IMR-90 (cell line): Measurements from ENCODE around the gene MLEC. TPM values are rescaled to one million over a fixed set of nuclear protein-coding genes. Genes with fewer than 3 reads are reported as not detected.

ENCODE experiments used
- ATAC-seq: fragments of 200-7000 bp; cut with Tn5 transposase; 2 replicates; pipeline ENCODE4 v1.9.1; 2020; ENCODE audit warnings: low read depth, mild to moderate bottlenecking, moderate library complexity
- BruUV-seq: library from RNA; stranded (reverse); fragments of 400-500 nt; replicated peaks from 2 replicates; lab custom pipeline; 2021; lab: Mats Ljungman, UMichigan
- CTCF ChIA-PET: fragments of 300-600 bp; formaldehyde crosslinking; extraction: SDS; loops from one replicate; lab custom pipeline; 2021; ENCODE audit warnings: antibody characterized with exemption; lab: Yijun Ruan, JAX
- POLR2A ChIA-PET: fragments of 300-600 bp; sonication (Branson Sonifier 250); formaldehyde crosslinking; loops from one replicate; lab custom pipeline; 2022; ENCODE audit warnings: antibody characterized with exemption; ENCODE audit not compliant: unreplicated experiment; lab: Charles Lee
- DNase-seq: peaks from one replicate; pipeline ENCODE4 v3.0.0; 2013
- H2AFZ ChIP-seq: replicated peaks from 2 replicates; pipeline ENCODE3; 2013; ENCODE audit warnings: low read length, mild to moderate bottlenecking; ENCODE audit not compliant: poor library complexity
- H2AK5ac ChIP-seq: 2 replicates; pipeline ENCODE4 v1.6.1; 2013; ENCODE audit warnings: low read depth, low read length, inconsistent platforms
- H2AK9ac ChIP-seq: replicated peaks from 2 replicates; pipeline ENCODE3; 2013; ENCODE audit warnings: mild to moderate bottlenecking, low read depth, low read length, moderate library complexity; ENCODE audit not compliant: poor library complexity
- H2BK120ac ChIP-seq: 2 replicates; pipeline ENCODE4 v1.6.1; 2013; ENCODE audit warnings: low read depth, low read length, inconsistent platforms
- H2BK15ac ChIP-seq: 3 replicates; pipeline ENCODE4 v1.6.1; 2013; ENCODE audit warnings: low read depth, low read length, inconsistent platforms
- H2BK20ac ChIP-seq: 2 replicates; pipeline ENCODE4 v1.6.1; 2013; ENCODE audit warnings: low read depth, mild to moderate bottlenecking, inconsistent platforms, low read length, moderate library complexity
- H2BK5ac ChIP-seq: 2 replicates; pipeline ENCODE4 v1.6.1; 2013; ENCODE audit warnings: mild to moderate bottlenecking, low read depth, low read length, inconsistent platforms; ENCODE audit not compliant: poor library complexity, severe bottlenecking
- H3K14ac ChIP-seq: replicated peaks from 2 replicates; pipeline ENCODE4 v1.6.1; 2013; ENCODE audit warnings: low read depth, low read length, inconsistent platforms
- H3K18ac ChIP-seq: 2 replicates; pipeline ENCODE4 v1.6.1; 2013; ENCODE audit warnings: low read depth, low read length, control low read depth
- H3K23ac ChIP-seq: 2 replicates; pipeline ENCODE4 v1.6.1; 2013; ENCODE audit warnings: low read depth, low read length, inconsistent platforms
- H3K27ac ChIP-seq: 2 replicates; pipeline ENCODE4 v1.5.1; 2013; ENCODE audit warnings: mild to moderate bottlenecking, control low read depth, low read length; ENCODE audit not compliant: insufficient read depth
- H3K27me3 ChIP-seq: 2 replicates; pipeline ENCODE4 v1.6.1; 2013; ENCODE audit warnings: low read length; ENCODE audit not compliant: control insufficient read depth, insufficient read depth
- H3K36me3 ChIP-seq: 2 replicates; pipeline ENCODE4 v1.6.1; 2013; ENCODE audit warnings: low read length, mixed read lengths; ENCODE audit not compliant: control insufficient read depth, insufficient read depth
- H3K4ac ChIP-seq: 2 replicates; pipeline ENCODE4 v1.6.1; 2013; ENCODE audit warnings: low read depth, low read length, inconsistent platforms
- H3K4me1 ChIP-seq: 2 replicates; pipeline ENCODE4 v1.6.1; 2013; ENCODE audit warnings: low read length, mixed read lengths; ENCODE audit not compliant: control insufficient read depth, insufficient read depth
- H3K4me2 ChIP-seq: 2 replicates; pipeline ENCODE4 v1.6.1; 2013; ENCODE audit warnings: low read depth, mild to moderate bottlenecking, control low read depth, low read length, moderate library complexity
- H3K4me3 ChIP-seq: 2 replicates; pipeline ENCODE4 v1.5.1; 2013; ENCODE audit warnings: low read depth, mild to moderate bottlenecking, control low read depth, low read length, moderate library complexity; ENCODE audit not compliant: insufficient read depth
- H3K56ac ChIP-seq: 2 replicates; pipeline ENCODE4 v1.6.1; 2013; ENCODE audit warnings: low read length, inconsistent platforms; ENCODE audit not compliant: insufficient read depth; ENCODE audit errors: extremely low read depth
- H3K79me1 ChIP-seq, 2 experiments: 2 replicates each; pipeline ENCODE4 v1.6.1; 2013; ENCODE audit warnings: low read length in 2 of 2, inconsistent platforms in 1 of 2, low read depth in 1 of 2
- H3K9ac ChIP-seq: 2 replicates; pipeline ENCODE4 v1.6.1; 2013; ENCODE audit warnings: low read depth, low read length, control low read depth
- H3K9me1 ChIP-seq: 2 replicates; pipeline ENCODE4 v1.6.1; 2013; ENCODE audit warnings: low read length, inconsistent platforms; ENCODE audit not compliant: insufficient read depth
- H3K9me3 ChIP-seq: 2 replicates; pipeline ENCODE4 v1.6.1; 2013; ENCODE audit warnings: low read length; ENCODE audit not compliant: control insufficient read depth, insufficient read depth
- H4K20me1 ChIP-seq: 2 replicates; pipeline ENCODE4 v1.6.1; 2013; ENCODE audit warnings: low read length, inconsistent platforms; ENCODE audit not compliant: insufficient read depth
- H4K5ac ChIP-seq: 2 replicates; pipeline ENCODE4 v1.6.1; 2013; ENCODE audit warnings: mild to moderate bottlenecking, low read depth, low read length, control low read depth
- H4K8ac ChIP-seq, 2 experiments: 2 replicates each; pipeline ENCODE4 v1.6.1; 2013; ENCODE audit warnings: low read depth in 2 of 2, low read length in 2 of 2, control low read depth in 1 of 2, inconsistent platforms in 1 of 2
- H4K91ac ChIP-seq: 2 replicates; pipeline ENCODE4 v1.6.1; 2013; ENCODE audit warnings: low read depth, low read length, inconsistent platforms; ENCODE audit not compliant: insufficient read depth
- FOS ChIP-seq: fragments of 150-350 bp; IDR thresholded peaks from 2 replicates; pipeline ENCODE4 v1.6.1; 2016; ENCODE audit warnings: low read depth, low read length
- RCOR1 ChIP-seq: IDR thresholded peaks from 2 replicates; pipeline ENCODE4 v1.6.1; 2012; ENCODE audit warnings: mild to moderate bottlenecking, low read length, improper control_type of control experiment; ENCODE audit not compliant: insufficient replicate concordance
- WGBS, 2 experiments: methylation state at CpG; one replicate each; pipeline versions ENCODE4 v1.1.5 to v1.1.7; 2013; ENCODE audit warnings: missing lambda C conversion rate in 2 of 2; ENCODE audit not compliant: insufficient read length in 1 of 2; ENCODE audit errors: extremely low coverage in 2 of 2; 5-methylcytosine and 5-hydroxymethylcytosine counted together
- dilution Hi-C: fragments of 300-500 bp; cut with HindIII; formaldehyde crosslinking; loops from one replicate; pipeline ENCODE4 v1.14.3; 2018; ENCODE audit warnings: low sequenced_read_pairs; ENCODE audit not compliant: unreplicated experiment
- in situ Hi-C: fragments of 300-500 bp; cut with MboI; formaldehyde crosslinking; loops from 3 replicates; pipeline ENCODE4 v1.14.3; 2019; ENCODE audit warnings: low sequenced_read_pairs, inconsistent platforms, mixed read lengths
- intact Hi-C: fragments of 100-400 bp; cut with micrococcal nuclease; formaldehyde crosslinking; loops from 2 replicates; pipeline ENCODE4 v1.10.0; 2022
- polyA plus RNA-seq, 3 experiments: library from polyadenylated mRNA; depleted of rRNA; stranded (reverse); fragments of >200 nt; gene quantifications; 2 replicates each; pipeline ENCODE4 v1.2.3, GENCODE V29; 2012; ENCODE audit warnings: low replicate concordance in 1 of 3
- total RNA-seq: library from RNA; depleted of rRNA; stranded (reverse); fragments of >200 nt; gene quantifications from 2 replicates; pipeline ENCODE4 v1.2.3, GENCODE V29; 2012

MLEC gene
- total and polyA plus RNA-seq, 2 of the 4 experiments (the other 2 are of a cell fraction), result 44.1 to 137 TPM

GRCh38 chr12:120741476-120742421 lies 54.8 kb downstream of the MLEC start:
- no peak overlapping the region for H3K4me2 ChIP-seq
- no peaks in the 10 kb centered on the region for H3K79me1 ChIP-seq
- H4K20me1 ChIP-seq, result no peaks in the 10 kb centered on the region; the same call in 1 of the 2 replicates
- no peak overlapping the region for H2AK9ac ChIP-seq
- 86% methylated on average over 9 of the region's 33 CpGs; no CpG with 5 or more reads in 1 of the 2 experiments for WGBS, 2 experiments
- H3K36me3 ChIP-seq, result no peaks in the 10 kb centered on the region; the same call in 1 of the 2 replicates
- H3K4me3 ChIP-seq, result no peak overlapping the region
- H3K9me1 ChIP-seq, result no peaks in the 10 kb centered on the region
- no peak overlapping the region for H3K23ac ChIP-seq
- no peaks in the 10 kb centered on the region for H3K4me1 ChIP-seq
- ChIA-PET CTCF (no interaction called here), POLR2A (no interaction called here)
- H3K9ac ChIP-seq, result no peak overlapping the region
- H2BK120ac ChIP-seq, result no peak overlapping the region
- H2AK5ac ChIP-seq, result no peak overlapping the region
- H2BK5ac ChIP-seq, result no peak overlapping the region
- dilution Hi-C loops (no loop called here), in situ Hi-C loops (no loop called here), intact Hi-C loops (no loop called here)
- H2BK15ac ChIP-seq, result no peak overlapping the region
- H3K14ac ChIP-seq, result no peak overlapping the region
- no peak overlapping the region for H3K18ac ChIP-seq
- no peak for TF ChIP-seq FOS
- TF ChIP-seq RCOR1, result no peak
- no peak overlapping the region for H4K5ac ChIP-seq
- H3K56ac ChIP-seq, result no peak overlapping the region
- DNase-seq (no peak), ATAC-seq (no peak)
- H4K91ac ChIP-seq, result no peak overlapping the region
- no peaks in the 10 kb centered on the region for H3K9me3 ChIP-seq
- no peak overlapping the region for H3K27ac ChIP-seq
- no peak overlapping the region for H2AFZ ChIP-seq
- no peak overlapping the region for H3K4ac ChIP-seq
- H3K27me3 ChIP-seq, result no peaks in the 10 kb centered on the region
- no TSS peak for BruUV-seq
- H4K8ac ChIP-seq, result no peak overlapping the region
- no peak overlapping the region for H2BK20ac ChIP-seq
